RWPE1 (cell line): ENCODE measurements around the gene BRME1.

Source experiments
- CTCF ChIA-PET: fragments of 350-600 bp; sonication (Branson Sonifier 250); formaldehyde crosslinking; extraction: SDS; loops from one replicate; lab custom pipeline; 2021; lab: Yijun Ruan, JAX
- POLR2A ChIA-PET: fragments of 400-600 bp; formaldehyde crosslinking; extraction: SDS; loops from one replicate; lab custom pipeline; 2020; ENCODE audit warnings: antibody characterized with exemption; ENCODE audit not compliant: low non-redundant PET; lab: Yijun Ruan, JAX
- DNase-seq: peaks from one replicate; pipeline ENCODE4 v3.0.0; 2012; ENCODE audit warnings: low spot score
- H3K27ac ChIP-seq: fragments of 450-650 bp; 2 replicates; pipeline ENCODE4 v1.5.1; 2017
- CTCF ChIP-seq: fragments of 450-650 bp; conservative IDR thresholded peaks from 2 replicates; pipeline ENCODE4 v1.5.1; 2017; ENCODE audit warnings: low read depth, mild to moderate bottlenecking

The BRME1 gene

GRCh38 chr19:13887517-13887916 is 18.4 kb downstream of the BRME1 start:
- no peak for TF ChIP-seq CTCF
- CTCF ChIA-PET: interaction anchor here (0.6 to 1.0 kb wide), 3 partner anchors 13 to 186 kb away, joined by 3 to 5 read pairs (median 4); no protein-coding TSS in a partner anchor
- no peak for DNase-seq
- peak overlapping the region; percentile 96 for H3K27ac ChIP-seq
- POLR2A ChIA-PET: interaction anchor here (0.6 kb wide), 1 partner anchor 18 kb away, joined by 3 read pairs; no protein-coding TSS in a partner anchor

- CTCF ChIA-PET: interaction anchor here (0.8 to 1.0 kb wide), 2 partner anchors 161 to 187 kb away, joined by 3 to 4 read pairs; no protein-coding TSS in a partner anchor
- no peak for TF ChIP-seq CTCF
- DNase-seq: no peak
- H3K27ac ChIP-seq: peak overlapping the region; percentile 96
- POLR2A ChIA-PET: interaction anchor here (0.6 kb wide), 1 partner anchor 18 kb away, joined by 3 read pairs; no protein-coding TSS in a partner anchor
These were observed 18.9 kb downstream of the BRME1 start for GRCh38 chr19:13887018-13887436.

- DNase-seq: no peak
- TF ChIP-seq CTCF: no peak
- ChIA-PET POLR2A (no interaction called here), CTCF (interaction anchor here (0.7 kb wide), 1 partner anchor 9 kb away, joined by 4 read pairs; the partner anchor contains the start of gene NANOS3)
- peak overlapping the region; percentile 96 for H3K27ac ChIP-seq
These were observed 20.0 kb downstream of the BRME1 start for GRCh38 chr19:13885826-13886365.

- H3K27ac ChIP-seq: peak overlapping the region; percentile 96
- CTCF ChIA-PET: interaction anchor here (0.6 to 1.0 kb wide), 3 partner anchors 8 to 562 kb away, joined by 4 read pairs; partner anchors contain the start of gene NANOS3
- TF ChIP-seq CTCF: no peak
- DNase-seq: no peak
- POLR2A ChIA-PET: no interaction called here
These were observed 21.0 kb downstream of the BRME1 start for GRCh38 chr19:13884726-13885591.

GRCh38 chr19:13883516-13884064 is 22.3 kb downstream of the BRME1 start:
- no peak; the same call in 1 of the 2 replicates for TF ChIP-seq CTCF
- ChIA-PET CTCF (interaction anchor here (0.6 kb wide), 1 partner anchor 153 kb away, joined by 8 read pairs; no protein-coding TSS in a partner anchor), POLR2A (no interaction called here)
- peak overlapping the region; percentile 83 for H3K27ac ChIP-seq
- no peak for DNase-seq

GRCh38 chr19:13882836-13883235 is 23.1 kb downstream of the BRME1 start:
- CTCF ChIA-PET: no interaction called here
- peak overlapping the region; percentile 83 for H3K27ac ChIP-seq
- no peak for TF ChIP-seq CTCF
- POLR2A ChIA-PET: no interaction called here
- no peak for DNase-seq
